ENCODE data around the gene MRPS12.
"Not testable (repeated sequence)": the region's sequence is repeated elsewhere in the genome, so short reads cannot be mapped to it uniquely, and the experiment has no call there.

MRPS12 gene

GRCh38 chr19:38930776-38931520 lies at the start of gene MRPS12:
TSS of gene MRPS12 (plus strand) at chr19:38930944. CDS start at chr19:38931295, 351 bp downstream.
- peak; percentile 98 to 99 for DNase-seq

- no peak for DNase-seq
Measured at GRCh38 chr19:38883286-38883685, 47.5 kb upstream of the MRPS12 start.

- DNase-seq: not testable (repeated sequence)
Measured at GRCh38 chr19:38884691-38885090, 46.1 kb upstream of the MRPS12 start.

- DNase-seq: no peak
Measured at GRCh38 chr19:38888876-38889275, 41.9 kb upstream of the MRPS12 start.

- no peak for DNase-seq
Measured at GRCh38 chr19:38889803-38890202, 40.9 kb upstream of the MRPS12 start.

- no peak for DNase-seq
Measured at GRCh38 chr19:38890686-38891085, 40.1 kb upstream of the MRPS12 start.

GRCh38 chr19:38891771-38892170 lies 39.0 kb upstream of the MRPS12 start:
- DNase-seq: no peak

GRCh38 chr19:38892841-38893240 lies 37.9 kb upstream of the MRPS12 start:
- no peak for DNase-seq

- DNase-seq: no peak
Measured at GRCh38 chr19:38893341-38893771, 37.4 kb upstream of the MRPS12 start.

GRCh38 chr19:38894968-38895367 lies 35.8 kb upstream of the MRPS12 start:
- DNase-seq: no peak

- no peak for DNase-seq
Measured at GRCh38 chr19:38898788-38899446, 31.8 kb upstream of the MRPS12 start.

- DNase-seq: peak; percentile 99
Measured at GRCh38 chr19:38899447-38900201, 31.1 kb upstream of the MRPS12 start, which contains the start of the genes NFKBIB and SIRT2. TSS of gene NFKBIB (plus strand) at chr19:38899969. CDS start at chr19:38900033, 64 bp downstream. TSS of gene SIRT2 (minus strand) at chr19:38899618. CDS start at chr19:38899521, 97 bp downstream.

- DNase-seq: no peak
Measured at GRCh38 chr19:38900202-38900629, 30.5 kb upstream of the MRPS12 start.

GRCh38 chr19:38900743-38901190 lies 30.0 kb upstream of the MRPS12 start:
- DNase-seq: no peak

- DNase-seq: no peak
Measured at GRCh38 chr19:38901683-38902082, 29.1 kb upstream of the MRPS12 start.

GRCh38 chr19:38904581-38905539 lies 25.9 kb upstream of the MRPS12 start:
- no peak for DNase-seq

GRCh38 chr19:38905620-38906019 lies 25.1 kb upstream of the MRPS12 start:
- no peak for DNase-seq

- no peak for DNase-seq
Measured at GRCh38 chr19:38907227-38907626, 23.5 kb upstream of the MRPS12 start.

- no peak for DNase-seq
Measured at GRCh38 chr19:38907670-38908069, 23.1 kb upstream of the MRPS12 start.

GRCh38 chr19:38908911-38909310 lies 21.8 kb upstream of the MRPS12 start:
- DNase-seq: no peak

- no peak for DNase-seq
Measured at GRCh38 chr19:38910488-38910887, 20.3 kb upstream of the MRPS12 start.

GRCh38 chr19:38911388-38912001 lies 19.2 kb upstream of the MRPS12 start:
- DNase-seq: no peak
